Activated effector memory CD4-positive, alpha-beta T cell treated with anti-CD3 and anti-CD28 coated beads, Interleukin-2, amount 50 U/mL, for 16 hours (primary cell): ENCODE data around the gene HOXA7.

ENCODE experiments used
- DNase-seq: peaks from one replicate; pipeline ENCODE4 v3.0.0-alpha.2; 2020

HOXA7 gene

GRCh38 chr7:27146491-27147198 lies 9.8 kb downstream of the HOXA7 start:
- no peak for DNase-seq

GRCh38 chr7:27145914-27146412 lies 10.5 kb downstream of the HOXA7 start:
- no peak for DNase-seq

GRCh38 chr7:27145165-27145913 lies 11.1 kb downstream of the HOXA7 start:
- DNase-seq, result peak; percentile 60

GRCh38 chr7:27144781-27145164 lies 11.7 kb downstream of the HOXA7 start:
- DNase-seq, result peak; percentile 36

GRCh38 chr7:27143950-27144780 lies 12.3 kb downstream of the HOXA7 start:
- no peak for DNase-seq

GRCh38 chr7:27143023-27143949 lies 13.2 kb downstream of the HOXA7 start, which contains the start of gene HOXA5:
HOXA5 (minus strand) TSS chr7:27143681; CDS start chr7:27143607, 74 bp downstream.
- no peak for DNase-seq

GRCh38 chr7:27142580-27143022 lies 13.9 kb downstream of the HOXA7 start:
- no peak for DNase-seq

- DNase-seq, result no peak
Observed at GRCh38 chr7:27141923-27142579, 14.4 kb downstream of the HOXA7 start.

- no peak for DNase-seq
Observed at GRCh38 chr7:27141137-27141922, 15.1 kb downstream of the HOXA7 start.

GRCh38 chr7:27140126-27140857 lies 16.2 kb downstream of the HOXA7 start:
- DNase-seq, result no peak

GRCh38 chr7:27139334-27140125 lies 16.9 kb downstream of the HOXA7 start:
- no peak for DNase-seq

- DNase-seq, result no peak
Observed at GRCh38 chr7:27138985-27139333, 17.5 kb downstream of the HOXA7 start.

GRCh38 chr7:27138472-27138871 lies 18.0 kb downstream of the HOXA7 start:
- DNase-seq, result no peak

GRCh38 chr7:27137640-27138315 lies 18.7 kb downstream of the HOXA7 start:
- DNase-seq, result no peak

GRCh38 chr7:27134392-27134791 lies 22.1 kb downstream of the HOXA7 start:
- no peak for DNase-seq

- DNase-seq, result no peak
Observed at GRCh38 chr7:27133409-27134231, 22.9 kb downstream of the HOXA7 start.

- DNase-seq, result no peak
Observed at GRCh38 chr7:27132978-27133377, 23.5 kb downstream of the HOXA7 start.

- no peak for DNase-seq
Observed at GRCh38 chr7:27132214-27132613, 24.3 kb downstream of the HOXA7 start.
